ENCODE results near the gene CDHR3.
A peak's percentile ranks its signal among the peaks of the same experiment; 100 is the strongest.

CDHR3 gene

DNA sequence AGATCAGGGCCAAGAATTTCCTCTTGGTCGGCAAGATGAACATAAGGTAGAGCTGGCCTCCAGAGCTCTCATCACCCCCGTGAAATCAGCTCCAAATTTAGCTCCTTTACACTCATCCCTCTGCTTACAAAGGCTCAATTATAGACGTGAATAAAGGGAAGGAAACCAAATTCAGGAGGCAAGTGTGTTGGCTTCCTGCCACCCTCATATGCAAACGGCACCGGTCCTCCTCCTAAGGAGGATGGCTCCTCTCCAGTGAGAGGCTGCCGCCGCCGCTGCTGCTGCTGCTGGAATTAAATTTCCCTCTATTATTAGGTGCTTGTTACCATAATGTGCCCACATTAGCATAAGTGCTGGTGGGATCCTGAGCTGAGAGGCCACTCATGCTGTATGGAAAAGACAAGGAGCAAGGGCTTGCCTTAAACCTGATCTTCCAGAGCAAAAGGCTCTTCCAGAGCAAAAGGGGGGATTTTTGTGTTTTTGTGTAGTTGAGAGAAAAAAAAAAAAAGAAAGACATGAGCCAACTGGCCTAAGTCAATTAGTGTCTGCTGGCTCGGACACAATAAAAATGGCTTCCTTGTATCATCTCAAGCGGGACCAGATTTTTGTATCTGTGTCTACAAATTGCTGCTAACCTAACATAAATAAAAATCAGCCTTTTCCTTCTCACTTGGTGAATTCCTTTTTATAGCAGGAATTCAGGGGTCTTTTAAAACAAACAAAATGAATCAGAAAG lies 68.4 kb downstream of the CDHR3 start:
- DNase-seq = no peak

DNA sequence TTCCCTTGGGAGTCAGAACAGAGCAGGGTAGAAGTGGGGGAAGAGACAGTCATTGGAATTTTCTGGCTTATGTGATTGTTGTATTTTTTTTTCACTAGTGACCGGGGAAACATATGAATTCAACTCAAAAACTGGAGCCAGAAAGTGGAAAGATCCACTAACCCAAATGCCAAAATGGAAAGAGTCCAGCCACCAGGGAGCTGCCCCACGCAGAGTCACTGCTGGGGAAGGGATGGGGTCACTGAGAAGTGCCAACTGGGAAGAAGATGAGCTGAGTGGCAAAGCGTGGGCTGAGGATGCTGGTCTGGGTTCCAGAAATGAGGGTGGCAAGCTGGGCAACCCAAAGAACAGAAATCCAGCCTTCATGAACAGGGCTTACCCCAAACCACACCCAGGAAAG lies 69.2 kb downstream of the CDHR3 start:
- DNase-seq = no peak

DNA sequence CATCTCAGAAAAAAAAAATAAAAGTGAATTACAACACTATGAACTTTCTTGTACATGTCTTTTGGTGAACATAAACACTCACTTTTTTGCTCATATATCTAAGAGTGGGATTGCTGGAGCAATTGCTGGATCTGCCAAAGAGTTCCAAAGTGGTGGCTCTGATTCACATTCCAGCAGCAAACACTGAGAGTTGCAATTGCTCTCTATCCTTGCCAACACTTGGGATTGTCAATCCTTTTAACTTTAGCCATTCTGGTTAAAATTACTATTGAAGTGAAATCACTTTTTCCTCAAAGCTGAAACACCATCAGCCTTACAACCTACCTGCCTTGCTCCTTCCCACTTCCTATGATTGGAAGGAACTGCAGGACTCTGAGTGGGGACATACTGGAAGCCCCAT lies 70.7 kb downstream of the CDHR3 start:
- no peak for DNase-seq

DNA sequence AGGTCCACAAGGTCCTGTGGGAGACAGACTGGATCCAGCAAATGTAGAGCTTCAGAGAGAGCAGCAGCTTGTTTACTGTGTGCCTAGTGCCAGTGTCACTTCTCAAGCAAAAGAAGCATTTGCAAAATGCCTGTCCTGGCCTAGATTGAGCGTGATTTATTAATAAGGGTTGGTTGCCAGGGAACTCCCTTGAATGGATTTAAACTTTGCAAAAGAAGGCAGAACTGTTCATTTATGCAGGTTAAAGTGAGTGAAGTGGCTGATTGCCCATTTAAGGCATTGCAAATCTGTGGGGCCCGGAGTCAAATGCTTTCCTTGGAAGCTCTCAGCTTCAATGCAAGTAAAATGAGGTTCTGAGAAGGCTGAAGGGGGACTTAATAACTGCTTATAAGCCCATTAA lies 71.3 kb downstream of the CDHR3 start:
- no peak for DNase-seq

DNA sequence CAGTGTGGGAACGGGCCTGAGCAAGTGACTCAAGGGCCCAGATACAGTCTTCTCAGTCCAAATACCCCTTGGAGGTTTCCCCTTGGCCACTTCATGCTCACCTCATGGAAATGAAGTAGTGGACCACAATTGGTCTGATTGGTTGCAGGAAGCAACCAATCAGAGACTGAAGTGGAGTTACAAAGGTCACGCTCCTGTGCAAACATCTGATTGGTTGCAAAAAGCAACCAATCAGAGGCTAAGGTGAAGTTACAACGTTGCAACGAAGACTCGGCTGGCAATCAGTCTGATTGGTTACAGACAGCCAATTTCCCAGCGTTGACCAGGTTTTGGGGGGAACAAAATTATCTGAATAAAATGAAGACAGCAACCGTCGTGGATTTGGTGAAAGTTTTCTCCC lies 72.5 kb downstream of the CDHR3 start:
- no peak for DNase-seq

DNA sequence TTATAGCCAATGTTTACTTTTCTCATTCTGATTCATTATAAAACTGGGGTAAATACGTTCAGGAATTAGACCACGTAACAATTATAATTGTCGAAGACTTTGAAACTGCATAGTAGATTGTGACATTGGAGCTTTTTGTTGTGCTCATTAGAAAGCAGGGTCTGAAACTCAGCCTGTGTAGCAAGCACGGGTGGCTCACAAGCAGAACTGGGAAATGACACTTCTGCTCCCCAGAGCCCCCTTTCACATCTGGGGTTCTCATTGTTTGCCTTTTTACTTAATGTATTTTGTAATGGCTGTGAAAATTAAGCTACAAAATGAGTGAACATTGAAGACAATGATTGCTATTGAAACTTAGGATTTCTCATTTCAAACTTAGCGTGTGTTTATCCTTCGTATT lies 72.9 kb downstream of the CDHR3 start:
- no peak for DNase-seq

DNA sequence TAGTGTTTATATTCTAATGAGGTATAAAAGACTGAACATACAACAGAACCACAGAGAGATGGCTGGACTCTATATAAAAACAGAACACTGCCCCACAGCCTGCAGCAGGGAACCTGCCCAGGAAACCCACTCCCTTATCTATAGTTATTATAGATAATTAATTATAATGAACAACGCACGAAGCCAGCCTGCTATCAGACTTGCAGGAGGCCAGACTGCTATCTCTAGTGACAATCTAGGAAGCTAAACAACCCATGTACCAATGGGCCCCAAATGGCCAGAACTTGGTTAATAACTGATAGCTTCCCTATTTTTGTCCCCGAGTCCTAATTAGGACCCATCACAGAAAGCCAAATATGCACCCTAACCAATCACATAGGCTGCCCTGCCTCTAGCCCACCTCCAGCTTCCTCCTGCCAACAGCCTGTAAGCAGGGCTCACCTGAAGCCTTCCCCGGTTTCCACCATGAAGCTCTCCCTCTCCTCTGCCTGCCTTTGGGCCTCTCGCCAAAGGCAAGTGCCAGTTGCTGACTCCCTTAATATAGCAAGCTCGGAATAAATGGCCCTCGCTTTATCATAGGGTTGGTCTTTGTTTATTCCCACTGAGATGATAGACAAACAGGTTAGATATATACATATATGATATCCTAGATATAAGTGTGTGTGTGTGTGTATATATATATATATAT lies 74.6 kb downstream of the CDHR3 start:
- DNase-seq = no peak

DNA sequence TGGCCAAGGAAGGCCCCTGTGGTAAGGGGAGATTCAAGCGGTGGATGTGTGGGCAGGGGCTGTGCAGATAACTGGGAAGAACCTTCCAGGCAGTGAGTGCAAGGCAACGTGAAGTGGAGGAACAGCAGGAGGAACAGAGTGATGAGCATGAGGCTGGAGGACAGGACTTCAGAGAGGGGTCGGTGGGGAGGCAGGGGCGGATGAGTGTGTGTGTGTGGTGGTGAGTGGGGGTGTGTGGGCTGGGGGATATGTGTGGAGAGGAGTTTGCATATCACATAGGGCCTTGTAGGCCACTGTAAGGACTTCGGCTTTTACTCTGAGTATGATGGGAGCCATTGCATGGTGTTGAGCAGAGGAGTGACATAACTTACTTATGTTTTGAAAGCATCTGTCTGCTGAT lies 75.2 kb downstream of the CDHR3 start:
- no peak for DNase-seq

DNA sequence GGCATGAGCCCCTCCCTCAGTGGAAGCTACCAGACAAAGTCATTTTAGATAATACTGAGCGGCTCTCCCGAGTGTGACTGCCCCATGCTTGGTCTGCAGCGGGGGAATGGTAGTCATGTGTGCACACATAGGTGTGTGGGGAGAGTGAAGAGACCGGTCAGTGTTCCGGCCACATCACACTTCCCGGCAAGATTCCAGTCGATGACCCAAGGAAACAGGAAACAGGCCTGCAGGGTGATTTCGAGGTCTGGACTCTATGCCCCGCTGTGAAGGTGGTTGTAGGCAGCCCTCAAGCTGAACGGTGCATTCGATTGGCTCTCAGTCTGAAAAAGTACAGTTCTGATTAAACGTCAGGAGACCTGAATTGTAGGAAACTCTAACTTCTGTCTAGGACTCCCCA lies 75.9 kb downstream of the CDHR3 start:
- DNase-seq = no peak

DNA sequence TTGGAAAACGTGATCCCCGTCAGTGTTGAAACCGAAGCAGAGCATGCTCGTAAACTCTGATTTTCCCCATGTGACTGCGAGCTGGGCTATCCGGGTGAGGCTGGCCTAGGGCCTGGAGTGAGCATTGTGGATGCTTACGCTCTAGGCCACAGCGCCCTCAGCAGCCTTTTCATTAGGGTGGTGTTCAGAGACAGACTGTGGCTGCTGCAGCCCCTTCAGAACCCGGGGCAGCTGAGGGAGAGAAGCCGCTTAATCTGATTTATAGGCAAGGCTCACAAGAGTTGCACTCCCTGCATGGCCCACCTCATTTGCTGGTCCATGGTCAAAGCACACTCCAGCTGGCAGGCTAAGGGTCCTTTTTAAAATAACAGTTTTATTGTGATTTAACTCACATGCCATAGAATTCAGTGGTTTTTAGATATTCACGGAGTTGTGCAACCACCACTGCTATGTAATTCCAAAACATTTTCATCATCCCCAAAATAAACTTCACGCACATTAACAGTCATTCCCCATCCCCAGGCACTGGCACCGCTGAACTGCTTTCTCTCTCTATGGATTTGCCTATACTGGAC lies 76.5 kb downstream of the CDHR3 start:
- no peak for DNase-seq

DNA sequence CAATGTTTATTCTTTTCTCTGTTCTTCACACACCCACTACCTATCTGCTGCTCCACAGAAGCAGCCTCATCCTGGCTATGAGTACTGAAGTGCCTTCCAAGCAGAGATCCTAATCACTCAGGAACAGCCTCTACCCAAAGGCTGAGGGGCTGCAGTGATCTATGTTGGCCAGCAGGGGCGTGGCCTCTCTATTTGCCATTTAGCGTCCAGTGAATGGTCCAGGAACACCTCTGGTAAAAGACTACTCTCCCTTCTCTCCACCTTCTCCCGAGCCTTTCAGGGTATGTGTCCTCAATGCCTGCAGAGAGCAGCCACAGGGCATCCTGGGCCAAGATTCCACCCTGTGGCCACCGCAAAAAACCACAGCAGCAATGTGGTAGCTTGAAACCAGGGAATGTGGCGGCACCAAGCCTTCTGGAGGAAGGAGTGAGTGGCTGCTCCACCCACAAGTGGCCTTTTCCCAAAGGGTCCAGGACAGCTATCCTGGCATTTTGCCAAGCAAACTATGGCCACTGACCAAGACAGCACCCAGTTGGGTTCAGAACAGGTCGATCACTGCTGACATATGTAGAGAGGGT lies 78.2 kb downstream of the CDHR3 start:
- DNase-seq = peak; percentile 48

DNA sequence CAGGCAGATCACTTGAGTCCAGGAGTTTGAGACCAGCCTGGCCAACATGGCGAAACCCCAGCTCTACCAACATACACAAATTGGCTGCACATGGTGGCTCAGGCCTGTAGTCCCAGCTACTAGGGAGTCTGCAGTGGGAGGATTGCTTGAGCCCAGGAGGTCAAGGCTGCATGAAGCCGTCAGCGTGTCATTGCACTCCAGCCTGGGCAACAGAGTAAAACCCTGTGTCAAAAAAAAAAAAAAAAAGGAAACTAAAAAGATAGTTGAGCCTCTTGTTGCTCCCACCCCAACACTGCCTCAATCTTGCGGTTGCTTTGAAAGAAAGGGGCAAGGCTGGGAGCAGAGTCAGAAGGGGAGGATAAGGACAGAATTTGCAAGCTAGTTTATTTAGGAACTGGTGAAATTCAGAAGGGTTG lies 79.1 kb downstream of the CDHR3 start:
- no peak for DNase-seq

DNA sequence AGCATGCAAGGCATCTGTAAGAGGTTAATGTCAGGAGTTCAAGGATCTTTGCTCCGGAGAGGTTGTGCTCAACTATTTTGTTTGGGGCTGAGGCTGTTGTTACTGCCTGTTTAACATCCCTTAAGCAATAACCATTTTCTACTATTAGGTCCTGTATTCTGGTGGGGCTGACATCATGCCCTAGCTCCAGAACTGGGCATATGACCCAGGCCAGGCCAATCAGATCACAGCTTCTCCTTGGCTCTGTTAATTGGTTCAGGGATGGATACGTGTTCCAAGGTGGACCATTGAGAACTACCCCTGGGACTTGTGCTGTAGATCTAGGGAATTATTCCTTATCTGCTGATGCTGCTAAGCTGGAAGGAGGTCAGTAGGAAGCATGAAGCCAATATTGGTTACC lies 82.1 kb downstream of the CDHR3 start:
- no peak for DNase-seq

DNA sequence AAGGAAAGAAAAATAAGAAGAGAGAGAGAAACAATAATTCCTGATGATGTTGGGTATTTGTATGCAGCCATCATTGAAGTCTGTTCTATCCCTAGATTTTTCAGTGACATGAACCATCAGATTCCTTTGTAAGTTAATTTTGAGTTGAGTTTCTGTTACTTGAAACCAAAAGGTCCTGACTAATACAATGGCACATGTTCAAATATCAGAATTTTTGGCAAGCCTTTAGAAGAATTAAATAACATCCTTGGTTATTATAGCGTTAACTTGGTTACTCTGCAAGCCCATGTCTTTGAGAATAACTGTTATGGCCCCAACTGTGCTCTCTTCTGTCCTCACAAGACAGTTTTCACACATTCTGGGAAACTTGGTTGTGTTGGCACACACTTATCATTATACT lies 82.5 kb downstream of the CDHR3 start:
- no peak for DNase-seq

DNA sequence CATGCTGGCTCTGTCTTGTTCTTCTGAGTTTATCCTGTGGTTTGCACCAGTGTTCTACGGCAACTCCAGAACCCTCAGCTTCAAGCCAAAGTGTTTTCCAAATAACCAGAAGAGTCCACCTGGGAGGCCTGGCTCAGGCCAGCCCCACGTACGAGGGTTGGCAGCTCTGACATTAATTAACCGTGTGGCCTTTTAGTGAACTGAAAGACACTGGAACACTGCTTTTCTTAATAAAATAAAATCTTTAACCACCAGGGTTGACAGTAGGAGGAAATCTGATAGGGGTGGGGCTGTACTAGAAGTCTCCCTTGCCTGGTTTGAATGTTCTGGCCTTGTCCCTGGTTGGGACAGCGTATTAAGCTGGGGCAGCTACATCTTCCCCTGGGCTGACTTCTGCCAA lies 84.1 kb downstream of the CDHR3 start:
- DNase-seq = no peak

DNA sequence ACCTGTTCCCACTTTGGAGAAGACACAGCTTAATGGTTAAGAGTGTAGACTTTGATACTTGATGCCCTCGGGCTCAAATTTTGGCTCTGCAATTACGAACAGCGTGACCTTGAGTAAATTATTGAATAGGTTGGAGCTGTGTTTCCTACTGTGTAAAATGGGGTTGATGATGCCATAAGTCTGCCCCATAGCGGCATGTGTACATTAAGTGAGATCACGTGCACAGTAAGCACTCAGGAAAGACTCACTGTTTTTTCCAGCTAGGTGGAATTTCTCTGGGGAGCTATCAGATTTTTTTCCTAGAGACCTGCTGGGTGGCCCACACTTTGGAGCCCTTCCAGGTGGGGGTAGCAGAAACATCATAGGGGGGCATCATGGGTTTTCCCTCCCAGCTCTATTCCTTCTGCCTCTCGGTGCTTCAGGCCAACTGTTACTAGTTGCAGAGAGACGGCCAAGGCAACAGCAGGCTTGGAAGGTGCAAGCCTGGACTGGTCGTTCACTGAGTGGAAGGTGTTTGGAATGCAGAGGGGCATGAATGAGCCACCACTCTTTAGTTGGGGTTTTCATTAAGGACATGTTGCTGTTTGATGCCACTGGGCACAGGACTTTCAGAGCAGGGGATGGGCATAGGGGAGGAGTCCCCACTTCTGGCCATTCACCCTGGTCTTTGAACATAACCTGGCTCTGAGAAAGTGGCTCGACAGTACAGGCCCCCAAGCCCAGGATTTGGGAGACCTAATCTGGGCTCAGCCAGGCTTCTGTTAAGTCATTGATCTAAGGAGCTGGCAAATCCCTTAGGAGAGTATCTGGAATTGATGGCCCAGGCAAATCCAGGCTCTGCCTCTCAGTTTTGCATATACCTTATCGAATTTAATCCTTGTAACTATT lies 85.0 kb downstream of the CDHR3 start:
- DNase-seq = no peak

DNA sequence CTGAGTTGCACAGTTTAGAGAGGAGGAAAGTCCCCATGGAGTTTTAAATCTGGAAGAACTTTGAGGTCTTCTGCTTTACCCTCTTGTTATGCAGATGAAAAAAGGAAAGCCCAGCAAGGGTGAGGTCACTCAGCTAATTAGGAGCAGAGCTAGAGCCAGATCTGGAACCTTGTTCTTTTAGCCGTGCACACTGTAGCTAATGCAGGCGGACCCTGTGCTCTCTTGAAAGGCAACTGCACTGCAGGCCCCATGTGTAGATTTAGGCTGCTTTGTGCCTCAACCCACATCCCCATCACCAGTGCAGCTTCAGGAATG lies 85.6 kb downstream of the CDHR3 start:
- no peak for DNase-seq

DNA sequence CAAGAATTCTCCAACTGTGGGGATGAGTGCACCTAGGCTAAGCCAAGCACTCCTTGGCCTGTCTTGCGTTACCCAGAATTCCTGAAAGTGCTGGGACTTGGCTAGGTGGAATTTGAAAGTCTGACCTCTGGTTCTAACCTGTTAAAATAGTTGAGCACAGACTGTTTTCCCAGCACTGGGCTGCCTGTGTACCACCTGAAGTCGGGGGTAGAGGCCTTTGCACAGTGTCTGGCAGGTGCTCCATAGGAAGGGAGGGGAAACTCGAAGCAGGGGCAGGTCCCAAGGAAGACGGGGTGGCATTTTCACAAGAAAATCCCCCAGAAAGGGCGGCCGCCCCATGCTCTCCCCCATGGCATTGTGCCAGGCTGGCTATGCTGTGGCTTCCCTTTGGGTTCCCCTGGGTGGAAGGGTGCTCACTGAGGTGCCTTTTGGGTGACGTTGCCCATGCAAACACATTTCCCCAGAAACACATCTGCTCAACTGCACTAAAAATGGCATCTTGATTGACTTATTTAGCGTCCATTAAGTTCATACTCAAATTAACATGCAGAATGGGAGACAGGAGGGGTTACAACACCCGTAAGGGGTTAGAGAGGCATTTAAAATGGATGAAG lies 86.2 kb downstream of the CDHR3 start:
- DNase-seq = no peak

DNA sequence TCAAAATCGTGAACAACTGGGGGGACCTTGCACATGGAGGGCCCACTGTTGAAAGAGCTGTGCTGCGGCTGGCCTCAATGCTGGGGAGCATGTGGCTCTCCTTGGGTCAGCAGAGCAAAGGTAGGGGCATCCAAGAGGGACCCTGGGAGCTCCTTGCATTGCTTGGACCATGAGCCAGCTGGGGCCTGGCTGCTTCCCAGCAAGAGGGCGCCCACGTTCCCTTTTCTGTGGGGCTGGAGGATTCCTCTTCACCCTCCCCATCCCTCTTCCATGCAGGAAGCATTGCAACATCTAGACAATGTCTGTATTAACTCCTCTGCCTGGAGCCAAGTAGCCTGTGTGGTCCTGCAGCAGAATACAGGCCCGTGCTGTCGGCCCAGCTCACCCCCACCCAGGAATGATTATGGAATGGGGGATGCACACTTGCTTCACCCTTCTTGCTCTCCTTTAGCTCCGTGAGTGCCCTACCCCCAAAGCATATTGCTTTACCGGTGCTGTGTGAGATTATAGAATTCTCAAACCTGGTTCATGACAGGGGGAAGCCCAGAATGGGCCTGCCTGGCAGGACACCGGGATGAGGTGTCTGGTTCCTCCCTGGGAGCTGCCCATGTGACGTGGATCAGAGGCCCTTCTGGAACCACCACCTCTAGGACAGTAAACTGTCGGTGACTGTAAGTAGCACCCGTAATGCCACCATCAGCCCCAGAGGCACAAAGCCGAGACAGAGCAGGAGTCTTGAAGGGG lies 87.1 kb downstream of the CDHR3 start:
- no peak for DNase-seq

DNA sequence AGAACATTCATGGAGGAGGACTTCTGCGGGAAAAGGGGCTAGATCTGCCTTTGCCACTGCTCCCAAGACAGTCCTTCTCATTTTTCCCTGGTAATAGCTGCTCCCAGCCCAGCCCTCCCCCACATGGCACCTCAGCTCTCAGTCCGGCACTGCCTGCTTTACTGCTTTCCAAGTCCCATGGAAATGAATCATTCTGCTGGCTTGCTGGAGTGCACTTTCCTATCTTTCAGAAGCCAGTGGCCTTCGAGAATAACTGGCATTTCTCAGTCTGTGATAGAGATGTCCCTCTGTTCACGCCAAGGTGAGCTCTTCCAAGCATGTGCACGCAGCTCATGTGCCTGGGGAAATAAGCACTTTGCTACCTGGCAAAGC lies 87.7 kb downstream of the CDHR3 start:
- DNase-seq = no peak

DNA sequence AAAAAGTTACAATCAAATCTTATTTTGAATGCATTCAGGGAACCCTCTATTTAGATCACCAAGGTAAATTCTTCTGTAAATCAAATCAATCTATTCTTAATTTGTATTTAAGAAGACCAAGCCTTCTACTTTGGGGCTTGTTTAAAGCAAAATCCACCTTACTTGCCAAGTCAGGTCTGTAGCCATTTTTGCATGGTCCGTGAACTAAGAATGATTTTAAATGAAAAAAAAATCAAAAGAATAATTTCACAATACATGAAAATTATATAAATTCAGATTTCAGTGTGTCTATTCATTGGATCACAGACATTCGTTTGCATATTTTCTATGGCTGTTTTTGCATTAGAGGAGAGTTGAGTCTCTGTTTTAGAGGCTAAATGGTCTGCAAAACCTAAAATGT lies 89.6 kb downstream of the CDHR3 start:
- DNase-seq = no peak

DNA sequence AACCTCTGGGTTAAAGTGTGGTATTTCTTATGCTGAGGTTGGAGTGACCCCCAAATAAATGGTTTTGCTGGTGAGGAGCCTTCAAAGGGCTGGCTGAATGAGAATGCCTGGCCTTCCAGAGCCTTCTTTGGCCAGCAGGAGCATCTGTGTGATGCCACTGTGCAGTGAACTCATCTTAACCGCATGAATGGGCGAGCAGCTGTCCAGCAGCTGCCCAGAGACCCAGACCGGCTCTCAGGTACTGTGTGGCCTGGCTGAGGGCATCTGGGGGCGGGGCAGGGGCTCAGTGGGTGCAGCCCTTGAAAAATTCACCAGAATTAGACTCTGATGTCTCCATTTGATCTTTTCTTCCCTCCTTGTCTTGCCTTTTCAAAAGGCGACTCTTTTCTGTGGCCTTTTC lies 90.0 kb downstream of the CDHR3 start:
- no peak for DNase-seq
